ENCODE data around the gene GJC1.

GRCh38 chr17:44875761-44876160 lies 45.7 kb upstream of the GJC1 start:
- TF ChIP-seq, protein P1, sequence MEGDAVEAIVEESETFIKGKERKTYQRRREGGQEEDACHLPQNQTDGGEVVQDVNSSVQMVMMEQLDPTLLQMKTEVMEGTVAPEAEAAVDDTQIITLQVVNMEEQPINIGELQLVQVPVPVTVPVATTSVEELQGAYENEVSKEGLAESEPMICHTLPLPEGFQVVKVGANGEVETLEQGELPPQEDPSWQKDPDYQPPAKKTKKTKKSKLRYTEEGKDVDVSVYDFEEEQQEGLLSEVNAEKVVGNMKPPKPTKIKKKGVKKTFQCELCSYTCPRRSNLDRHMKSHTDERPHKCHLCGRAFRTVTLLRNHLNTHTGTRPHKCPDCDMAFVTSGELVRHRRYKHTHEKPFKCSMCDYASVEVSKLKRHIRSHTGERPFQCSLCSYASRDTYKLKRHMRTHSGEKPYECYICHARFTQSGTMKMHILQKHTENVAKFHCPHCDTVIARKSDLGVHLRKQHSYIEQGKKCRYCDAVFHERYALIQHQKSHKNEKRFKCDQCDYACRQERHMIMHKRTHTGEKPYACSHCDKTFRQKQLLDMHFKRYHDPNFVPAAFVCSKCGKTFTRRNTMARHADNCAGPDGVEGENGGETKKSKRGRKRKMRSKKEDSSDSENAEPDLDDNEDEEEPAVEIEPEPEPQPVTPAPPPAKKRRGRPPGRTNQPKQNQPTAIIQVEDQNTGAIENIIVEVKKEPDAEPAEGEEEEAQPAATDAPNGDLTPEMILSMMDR (IDR thresholded peaks at IDR 0.05): no peak
- no peak for TF ChIP-seq POLR2A (IDR thresholded peaks at IDR 0.05)
- TF ChIP-seq EP300 (IDR thresholded peaks at IDR 0.05): no peak

Data from ovary (tissue), 3 donors.